ENCODE data around the gene INTS13. TPM values are rescaled to one million over a fixed set of nuclear protein-coding genes. Genes with fewer than 3 reads are reported as not detected.

Gene INTS13
- total RNA-seq, 1 experiment from 2014 or later: 61.8 TPM

GRCh38 chr12:26954027-26954426, 16.2 kb upstream of the INTS13 start:
- Histone ChIP-seq H3K4me1 (ENCODE audit: insufficient read depth, low read length) (no peaks in the 10 kb centered on the region), H4K20me1 (ENCODE audit: low read length) (no peaks in the 10 kb centered on the region), H3K27me3 (ENCODE audit: low read length) (no peaks in the 10 kb centered on the region), H3K27ac (ENCODE audit: low read length) (no peak overlapping the region), H3F3A (ENCODE audit: low read length, unreplicated experiment) (no peaks in the 10 kb centered on the region), H3K79me2 (ENCODE audit: low read length) (peaks cover 40% of the 10 kb centered on the region), H3K9me2 (replicated peaks; ENCODE audit: low read length) (no peaks in the 10 kb centered on the region), H3K9ac (ENCODE audit: low read length) (no peak overlapping the region), H3K9me3 (ENCODE audit: low read length) (no peaks in the 10 kb centered on the region), H3K4me2 (ENCODE audit: low read length) (no peak overlapping the region), H2AFZ (ENCODE audit: low read length) (no peak overlapping the region), H3K4me3 (ENCODE audit: low read length) (no peak overlapping the region), H3K36me3 (ENCODE audit: low read depth, low read length) (peaks cover 24% of the 10 kb centered on the region)
- ChIA-PET CTCF (no interaction called here), POLR2A (ENCODE audit: unreplicated experiment) (no interaction called here)
- TF ChIP-seq CTCF (conservative IDR thresholded peaks at IDR 0.05; ENCODE audit: low read depth, low read length) (no peak), EZH2phosphoT487 (IDR thresholded peaks at IDR 0.05; ENCODE audit: borderline replicate concordance, low read length) (no peak), EZH2 (IDR thresholded peaks at IDR 0.05; ENCODE audit: low read length, unreplicated experiment) (no peak)
- ATAC-seq (no peak), DNase-seq (no peak)
- no TSS peak for BruUV-seq (replicated peaks)
- intact Hi-C loops (cut with micrococcal nuclease): no loop called here

- no peaks in the 10 kb centered on the region for H4K20me1 ChIP-seq (ENCODE audit: low read length)
These were observed 15.7 kb upstream of the INTS13 start for GRCh38 chr12:26953447-26953846.

More at GRCh38 chr12:26953447-26953846, 15.7 kb upstream of the INTS13 start:
- DNase-seq (no peak), ATAC-seq (no peak)
- POLR2A ChIA-PET (ENCODE audit: unreplicated experiment): no interaction called here
- Histone ChIP-seq H3K4me3 (ENCODE audit: low read length) (no peak overlapping the region), H3K4me2 (ENCODE audit: low read length) (no peak overlapping the region), H3K9ac (ENCODE audit: low read length) (no peak overlapping the region), H3K36me3 (ENCODE audit: low read depth, low read length) (peaks cover 21% of the 10 kb centered on the region), H3K27me3 (ENCODE audit: low read length) (no peaks in the 10 kb centered on the region), H2AFZ (ENCODE audit: low read length) (no peak overlapping the region), H3K9me2 (replicated peaks; ENCODE audit: low read length) (no peaks in the 10 kb centered on the region), H3K27ac (ENCODE audit: low read length) (no peak overlapping the region), H3F3A (ENCODE audit: low read length, unreplicated experiment) (no peaks in the 10 kb centered on the region), H3K9me3 (ENCODE audit: low read length) (0 out of 2 replicates have a peak, but pooled peaks cover under 1% of the 10 kb centered on the region), H3K4me1 (ENCODE audit: insufficient read depth, low read length) (no peaks in the 10 kb centered on the region), H3K79me2 (ENCODE audit: low read length) (peaks cover 46% of the 10 kb centered on the region)
- TF ChIP-seq EZH2 (IDR thresholded peaks at IDR 0.05; ENCODE audit: low read length, unreplicated experiment): no peak
- TF ChIP-seq CTCF (conservative IDR thresholded peaks at IDR 0.05; ENCODE audit: low read depth, low read length): no peak
- TF ChIP-seq EZH2phosphoT487 (IDR thresholded peaks at IDR 0.05; ENCODE audit: borderline replicate concordance, low read length): no peak
- intact Hi-C loops (cut with micrococcal nuclease): no loop called here
- CTCF ChIA-PET: interaction anchor here (0.7 kb wide), 1 partner anchor 39 kb away, joined by 6 read pairs; no protein-coding TSS in a partner anchor
- BruUV-seq (replicated peaks): no TSS peak
